A549 (cell line): ENCODE data around the gene BABAM1. TPM values are rescaled to one million over a fixed set of nuclear protein-coding genes. Genes with fewer than 3 reads are reported as not detected.

ENCODE experiments used
- ATAC-seq, 2 experiments: fragments of 200-7000 bp in 1 of 2; fragments of >200 bp in 1 of 2; cut with Nextera tagmentation in 1 of 2; cut with Tn5 transposase in 1 of 2; 3 replicates each; pipeline versions ENCODE4 v1.8.0 to v1.9.1; 2018 to 2020; ENCODE audit warnings: mild to moderate bottlenecking in 1 of 2, moderate library complexity in 1 of 2
- CTCF ChIA-PET: fragments of 300-600 bp; sonication (Branson Sonifier 250); formaldehyde crosslinking; extraction: SDS; loops from one replicate; lab custom pipeline; 2021; ENCODE audit warnings: antibody characterized with exemption, inconsistent platforms; lab: Yijun Ruan, JAX
- POLR2A ChIA-PET: fragments of 350-600 bp; formaldehyde crosslinking; extraction: SDS; loops from one replicate; lab custom pipeline; 2021; ENCODE audit warnings: antibody characterized with exemption, inconsistent platforms; lab: Yijun Ruan, JAX
- DNase-seq, 2 experiments: peaks; one replicate each; pipeline versions ENCODE4 v3.0.0 to v3.0.0-alpha.2; 2011 to 2016; ENCODE audit warnings: low read depth in 1 of 2, low spot score in 1 of 2
- FAIRE-seq: peaks from 2 replicates; lab custom pipeline; 2011; peaks lifted over from hg19 to GRCh38; lab: Jason Lieb, UNC
- H3K27ac ChIP-seq, 2 experiments: fragments of >200 bp; sonication (Bioruptor Twin); formaldehyde crosslinking; 3 replicates each; pipeline ENCODE4 v1.5.1; 2016 to 2017
- H3K4me1 ChIP-seq: fragments of >200 bp; sonication (Bioruptor Twin); formaldehyde crosslinking; 3 replicates; pipeline ENCODE4 v1.6.1; 2016
- H3K4me2 ChIP-seq: fragments of >200 bp; sonication (Bioruptor Twin); formaldehyde crosslinking; 3 replicates; pipeline ENCODE4 v1.6.1; 2016
- H3K4me3 ChIP-seq: fragments of >200 bp; sonication (Bioruptor Twin); formaldehyde crosslinking; 3 replicates; pipeline ENCODE4 v1.5.1; 2016
- H3K9me3 ChIP-seq: fragments of >200 bp; sonication (Bioruptor Twin); formaldehyde crosslinking; 3 replicates; pipeline ENCODE4 v1.6.1; 2016
- BCL3 ChIP-seq: fragments of >200 bp; sonication (Bioruptor Twin); formaldehyde crosslinking; IDR thresholded peaks from 3 replicates; pipeline ENCODE4 v1.6.1; 2016
- BHLHE40 ChIP-seq: IDR thresholded peaks from 2 replicates; pipeline ENCODE4 v1.6.1; 2012; ENCODE audit warnings: low read depth, low read length, inconsistent platforms
- CBX2 ChIP-seq: fragments of 200-600 bp; sonication (generic); IDR thresholded peaks from 2 replicates; pipeline ENCODE4 v1.6.1; 2016; ENCODE audit warnings: low read depth, mild to moderate bottlenecking, borderline replicate concordance
- CBX8 ChIP-seq: fragments of 200-600 bp; sonication (generic); IDR thresholded peaks from 2 replicates; pipeline ENCODE4 v1.6.1; 2016
- FOSB ChIP-seq: fragments of 250-450 bp; sonication (Bioruptor Pico); IDR thresholded peaks from 2 replicates; pipeline ENCODE4 v1.5.0; 2020; ENCODE audit warnings: mild to moderate bottlenecking, moderate library complexity
- FOXS1 ChIP-seq: fragments of 250-450 bp; sonication (Bioruptor Pico); IDR thresholded peaks from 2 replicates; pipeline ENCODE4 v1.5.0; 2020; ENCODE audit warnings: mild to moderate bottlenecking, moderate library complexity
- HDAC2 ChIP-seq: fragments of 200-600 bp; sonication (generic); IDR thresholded peaks from 2 replicates; pipeline ENCODE4 v1.6.1; 2016
- HEYL ChIP-seq: fragments of 250-450 bp; sonication (Bioruptor Pico); IDR thresholded peaks from 2 replicates; pipeline ENCODE4 v1.8.0; 2021; ENCODE audit warnings: mild to moderate bottlenecking, moderate library complexity
- HMGXB4 ChIP-seq: fragments of 250-450 bp; sonication (Bioruptor Pico); IDR thresholded peaks from 2 replicates; pipeline ENCODE4 v1.5.0; 2021; ENCODE audit warnings: mild to moderate bottlenecking, moderate library complexity, borderline replicate concordance
- HOXB13 ChIP-seq: fragments of 250-450 bp; sonication (Bioruptor Pico); IDR thresholded peaks from 2 replicates; pipeline ENCODE4 v1.5.0; 2020; ENCODE audit warnings: low read depth, mild to moderate bottlenecking, moderate library complexity
- JUN ChIP-seq, 2 experiments: fragments of >200 bp; sonication (Bioruptor Twin); formaldehyde crosslinking; IDR thresholded peaks; 2 replicates in 1 of 2; 3 replicates in 1 of 2; pipeline ENCODE4 v1.6.1; 2016 to 2017
- JUNB ChIP-seq: fragments of >200 bp; sonication (Bioruptor Twin); formaldehyde crosslinking; IDR thresholded peaks from 2 replicates; pipeline ENCODE4 v1.6.1; 2016
- MAX ChIP-seq: IDR thresholded peaks from 2 replicates; pipeline ENCODE4 v1.6.1; 2012
- NFE2L2 ChIP-seq: fragments of 150-350 bp; conservative IDR thresholded peaks from 2 replicates; pipeline ENCODE4 v1.6.1; 2014; ENCODE audit warnings: low read length
- NR3C1 ChIP-seq: fragments of >200 bp; sonication (Bioruptor Twin); formaldehyde crosslinking; IDR thresholded peaks from 3 replicates; pipeline ENCODE4 v1.6.1; 2017
- PBX3 ChIP-seq: IDR thresholded peaks from 2 replicates; pipeline ENCODE4 v1.6.1; 2012
- PHF8 ChIP-seq: fragments of 200-600 bp; sonication (generic); IDR thresholded peaks from 2 replicates; pipeline ENCODE4 v1.6.1; 2016; ENCODE audit warnings: low read depth, mild to moderate bottlenecking, antibody characterized with exemption, moderate library complexity, borderline replicate concordance
- RARB ChIP-seq: fragments of 250-450 bp; sonication (Bioruptor Pico); IDR thresholded peaks from 2 replicates; pipeline ENCODE4 v1.8.0; 2021; ENCODE audit warnings: mild to moderate bottlenecking, moderate library complexity
- SMC3 ChIP-seq: fragments of >200 bp; sonication (Bioruptor Twin); formaldehyde crosslinking; IDR thresholded peaks from 3 replicates; pipeline ENCODE4 v1.6.1; 2018; ENCODE audit warnings: inconsistent platforms
- TP53 ChIP-seq: fragments of 250-450 bp; sonication (Bioruptor Pico); IDR thresholded peaks from 2 replicates; pipeline ENCODE4 v1.5.0; 2021; ENCODE audit warnings: mild to moderate bottlenecking, moderate library complexity
- ZC3H11A ChIP-seq: fragments of 450-650 bp; IDR thresholded peaks from 2 replicates; pipeline ENCODE4 v1.6.1; 2014; ENCODE audit warnings: antibody characterized with exemption, mild to moderate bottlenecking
- ZFP36 ChIP-seq: fragments of 450-650 bp; IDR thresholded peaks from 2 replicates; pipeline ENCODE4 v1.6.1; 2014; ENCODE audit warnings: borderline replicate concordance; ENCODE audit not compliant: partially characterized antibody
- ZSCAN20 ChIP-seq: fragments of 250-450 bp; sonication (Bioruptor Pico); IDR thresholded peaks from 2 replicates; pipeline ENCODE4 v1.8.0; 2022; ENCODE audit warnings: mild to moderate bottlenecking, moderate library complexity
- WGBS: methylation state at CpG from one replicate; pipeline ENCODE4 v1.1.6; 2017; ENCODE audit errors: missing lambda C conversion rate; 5-methylcytosine and 5-hydroxymethylcytosine counted together
- polyA plus RNA-seq, 4 experiments: library from polyadenylated mRNA; depleted of rRNA in 3 of 4; stranded (reverse); fragments of >200 nt; fragmentation: RNase III in 1 of 4; extraction: RNeasy Plus Mini Kit Qiagen cat#74134 plus additional on column Dnase treatment in 1 of 4; gene quantifications; 2 replicates in 3 of 4; 3 replicates in 1 of 4; pipeline ENCODE4 v1.2.3, GENCODE V29; 2011 to 2017
- TF ChIP-seq, protein P1 (sequence below): fragments of >200 bp; sonication (Bioruptor Twin); formaldehyde crosslinking; IDR thresholded peaks from 3 replicates; pipeline ENCODE4 v1.5.1; 2016

The BABAM1 gene
- polyA plus RNA-seq, 2 of the 4 experiments (the other 2 are of a cell fraction), result 56.0 to 67.6 TPM

- no peak for DNase-seq
- no peak for FAIRE-seq
- 98% methylated on average over 24 of the region's 51 CpGs for WGBS
- Histone ChIP-seq H3K27ac (no peak overlapping the region), H3K4me1 (peaks cover 29% of the 10 kb centered on the region), H3K4me2 (no peak overlapping the region), H3K9me3 (0 out of 3 replicates have a peak, but pooled peaks cover 3% of the 10 kb centered on the region)
- ATAC-seq, result no peak
- CTCF ChIA-PET, result interaction anchor here (8.7 kb wide), 1 partner anchor 8 kb away, joined by 98 read pairs; no protein-coding TSS in a partner anchor
- no peak for TF ChIP-seq PHF8
- TF ChIP-seq HEYL (CRISPR knock-in tag), result no peak
- TF ChIP-seq HMGXB4 (CRISPR knock-in tag), result no peak
- TF ChIP-seq FOXS1 (CRISPR knock-in tag), result no peak
- no peak for TF ChIP-seq ZC3H11A
- TF ChIP-seq CBX8, result no peak
- TF ChIP-seq FOSB (CRISPR knock-in tag), result no peak
- TF ChIP-seq BCL3, result no peak
- no peak for TF ChIP-seq ZFP36
- TF ChIP-seq MAX, result no peak
- no peak for TF ChIP-seq TP53 (CRISPR knock-in tag)
- TF ChIP-seq NFE2L2, result no peak
- TF ChIP-seq SMC3, result no peak
- TF ChIP-seq, all 56 proteins: peak for 0
- POLR2A ChIA-PET, result no interaction called here
- H3K4me3 ChIP-seq, result no peak overlapping the region
Measured at GRCh38 chr19:17300992-17301619, 33.9 kb downstream of the BABAM1 start.

- FAIRE-seq (no peak), DNase-seq (no peak), ATAC-seq (peak in 1 of 2 experiments; percentile 3; a peak in 1 of 6 replicates)
- ChIA-PET CTCF (interaction anchor here (1.0 to 8.7 kb wide), 3 partner anchors 9 to 83 kb away, joined by 3 to 98 read pairs (median 8); no protein-coding TSS in a partner anchor), POLR2A (interaction anchor here (0.6 kb wide), 1 partner anchor 35 kb away, joined by 5 read pairs; no protein-coding TSS in a partner anchor)
- Histone ChIP-seq H3K4me1 (peaks cover 28% of the 10 kb centered on the region), H3K9me3 (0 out of 3 replicates have a peak, but pooled peaks cover 3% of the 10 kb centered on the region), H3K27ac (peak overlapping the region; percentile 87 to 95), H3K4me3 (peak overlapping the region; percentile 65)
- 37% methylated on average over 9 of the region's 29 CpGs for WGBS
- TF ChIP-seq NFE2L2 (no peak), NR3C1 (no peak)
- TF ChIP-seq, all 56 proteins: peak for 0
- peak overlapping the region; percentile 93 for H3K4me2 ChIP-seq
Measured at GRCh38 chr19:17302391-17303166, 35.3 kb downstream of the BABAM1 start.

- ATAC-seq (peak; percentile 77 to 85), DNase-seq (peak; percentile 71 to 95), FAIRE-seq (no peak)
- Histone ChIP-seq H3K9me3 (no peaks in the 10 kb centered on the region), H3K27ac (peak within 1 kb of the TSS; percentile 87 to 95), H3K4me2 (peak within 1 kb of the TSS; percentile 93), H3K4me1 (peaks cover 28% of the 10 kb centered on the region), H3K4me3 (peak within 1 kb of the TSS; percentile 65)
- CTCF ChIA-PET, result interaction anchor here (2.2 to 8.7 kb wide), 2 partner anchors 10 to 83 kb away, joined by 8 to 98 read pairs; no protein-coding TSS in a partner anchor
- POLR2A ChIA-PET, result no interaction called here
- 3% methylated on average over 11 of the region's 52 CpGs for WGBS
- TF ChIP-seq JUNB (no peak), MAX (peak; percentile 41; the same call in 1 of the 2 replicates), PBX3 (peak; percentile 96), HDAC2 (no peak), CBX2 (no peak), BHLHE40 (no peak), ZSCAN20 (no peak), HOXB13 (no peak), NFE2L2 (no peak), RARB (CRISPR knock-in tag) (no peak), JUN (IDR thresholded peaks at IDR 0.05) (0 out of 5 replicates have a peak, but pooled peaks of 1 of the 2 experiments have one; percentile 30)
- TF ChIP-seq, protein P1, sequence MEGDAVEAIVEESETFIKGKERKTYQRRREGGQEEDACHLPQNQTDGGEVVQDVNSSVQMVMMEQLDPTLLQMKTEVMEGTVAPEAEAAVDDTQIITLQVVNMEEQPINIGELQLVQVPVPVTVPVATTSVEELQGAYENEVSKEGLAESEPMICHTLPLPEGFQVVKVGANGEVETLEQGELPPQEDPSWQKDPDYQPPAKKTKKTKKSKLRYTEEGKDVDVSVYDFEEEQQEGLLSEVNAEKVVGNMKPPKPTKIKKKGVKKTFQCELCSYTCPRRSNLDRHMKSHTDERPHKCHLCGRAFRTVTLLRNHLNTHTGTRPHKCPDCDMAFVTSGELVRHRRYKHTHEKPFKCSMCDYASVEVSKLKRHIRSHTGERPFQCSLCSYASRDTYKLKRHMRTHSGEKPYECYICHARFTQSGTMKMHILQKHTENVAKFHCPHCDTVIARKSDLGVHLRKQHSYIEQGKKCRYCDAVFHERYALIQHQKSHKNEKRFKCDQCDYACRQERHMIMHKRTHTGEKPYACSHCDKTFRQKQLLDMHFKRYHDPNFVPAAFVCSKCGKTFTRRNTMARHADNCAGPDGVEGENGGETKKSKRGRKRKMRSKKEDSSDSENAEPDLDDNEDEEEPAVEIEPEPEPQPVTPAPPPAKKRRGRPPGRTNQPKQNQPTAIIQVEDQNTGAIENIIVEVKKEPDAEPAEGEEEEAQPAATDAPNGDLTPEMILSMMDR, result peak; percentile 40
Measured at GRCh38 chr19:17303167-17303939, 36.1 kb downstream of the BABAM1 start, which contains the start of gene ABHD8. Gene ABHD8 (minus strand): TSS chr19:17303425. CDS start chr19:17301616, 1,809 bp downstream.
